ENCODE data around the gene CLCC1. TPM values are rescaled to one million over a fixed set of nuclear protein-coding genes. Genes with fewer than 3 reads are reported as not detected.

Gene CLCC1
- total RNA-seq (10 to 100 TPM; 16.5 to 39.3 TPM), polyA plus RNA-seq (10 to 100 TPM; 11.6 to 14.0 TPM)

GRCh38 chr1:108963052-108963686, at the start of gene CLCC1:
CLCC1 (minus strand) TSS chr1:108963484; CDS start chr1:108950437, 13,047 bp downstream.
- H3K36me3 ChIP-seq (ENCODE audit: control insufficient read depth in 4 of 4, insufficient read depth in 3 of 4, low read depth in 1 of 4, low read length in 3 of 4), result peaks cover 0 to 2% (median under 1%) of the 10 kb centered on the region in 4 donors
- TF ChIP-seq EGR1 (IDR thresholded peaks at IDR 0.05; ENCODE audit: low read depth in 2 of 2) (peak in 1 of 2 donors; percentile 58), ZBTB33 (IDR thresholded peaks at IDR 0.05) (no peak), MAX (IDR thresholded peaks at IDR 0.05) (peak; percentile 24), GABPA (IDR thresholded peaks at IDR 0.05 in 1 of 2, conservative IDR thresholded peaks at IDR 0.05 in 1 of 2) (no peak), REST (IDR thresholded peaks at IDR 0.05) (peak; percentile 58), ATF3 (IDR thresholded peaks at IDR 0.05) (no peak), RXRA (IDR thresholded peaks at IDR 0.05) (no peak), CTCF (IDR thresholded peaks at IDR 0.05; ENCODE audit: low read depth, low read length, missing input control) (no peak), NR2F2 (IDR thresholded peaks at IDR 0.05) (no peak), YY1 (IDR thresholded peaks at IDR 0.05) (peak; percentile 56), FOXA2 (IDR thresholded peaks at IDR 0.05) (no peak), TAF1 (conservative IDR thresholded peaks at IDR 0.05) (no peak), JUND (IDR thresholded peaks at IDR 0.05) (no peak), SP1 (IDR thresholded peaks at IDR 0.05) (peak; percentile 38), HNF4A (conservative IDR thresholded peaks at IDR 0.05) (peak in 1 of 2 donors; percentile 16), HNF4G (IDR thresholded peaks at IDR 0.05) (no peak), FOXA1 (IDR thresholded peaks at IDR 0.05) (no peak), RAD21 (IDR thresholded peaks at IDR 0.05) (no peak)

More at GRCh38 chr1:108963052-108963686, at the start of gene CLCC1:
- Histone ChIP-seq H3K27ac (ENCODE audit: low read depth in 1 of 2, low read length in 2 of 2) (peak within 1 kb of the TSS; percentile 92 to 100), H3K27me3 (ENCODE audit: control insufficient read depth in 4 of 4, insufficient read depth in 4 of 4, low read length in 3 of 4) (no peaks in the 10 kb centered on the region), H3K4me3 (ENCODE audit: low read depth in 1 of 3, low read length in 3 of 3) (peak within 1 kb of the TSS; percentile 78 to 85 (median 81)), H3K9ac (ENCODE audit: low read depth in 1 of 2, low read length in 2 of 2) (peak within 1 kb of the TSS; percentile 75 to 95), H3K4me1 (ENCODE audit: control insufficient read depth in 4 of 4, insufficient read depth in 4 of 4, low read length in 3 of 4) (peaks cover 6 to 10% (median 9%) of the 10 kb centered on the region in 4 donors), H3K9me3 (ENCODE audit: control insufficient read depth in 4 of 4, low read length in 3 of 4) (no peaks in the 10 kb centered on the region)
- peak; percentile 90 for DNase-seq (ENCODE audit: low spot score)
- under 1% methylated on average over 72 of the region's 72 CpGs for WGBS

All from liver (tissue), 9 donors.